Esophagus muscularis mucosa (tissue), 4 donors: ENCODE results near the gene FTO. TPM values are rescaled to one million over a fixed set of nuclear protein-coding genes. Genes with fewer than 3 reads are reported as not detected.

Experiments used
- DNase-seq: peaks from one replicate; pipeline ENCODE4 v3.0.0-alpha.2; 2017; ENCODE audit errors: extremely low spot score
- H3K27ac ChIP-seq, 4 donors: fragments of 200-600 bp; sonication (generic); replicated peaks in 1 of 4; 1 replicate in 3 of 4; 2 replicates in 1 of 4; pipeline ENCODE4 v1.5.1; 2016 to 2019; ENCODE audit warnings: mild to moderate bottlenecking in 1 of 4
- H3K27me3 ChIP-seq, 4 donors: fragments of 200-600 bp; sonication (generic); one replicate each; pipeline versions ENCODE4 v1.5.1 to v1.6.0; 2016 to 2019
- H3K36me3 ChIP-seq, 4 donors: fragments of 200-600 bp; sonication (generic); one replicate each; pipeline ENCODE4 v1.5.1; 2016 to 2019
- H3K4me1 ChIP-seq, 4 donors: fragments of 200-600 bp; sonication (generic); one replicate each; pipeline ENCODE4 v1.5.1; 2016 to 2019
- H3K4me3 ChIP-seq, 4 donors: fragments of 200-600 bp; sonication (generic); 1 replicate in 2 of 4; 2 replicates in 2 of 4; pipeline ENCODE4 v1.5.1; 2016 to 2019; ENCODE audit warnings: mild to moderate bottlenecking in 4 of 4, moderate library complexity in 1 of 4
- H3K9me3 ChIP-seq, 4 donors: fragments of 200-600 bp; sonication (generic); 1 replicate in 3 of 4; 2 replicates in 1 of 4; pipeline ENCODE4 v1.5.1; 2016 to 2019
- EP300 ChIP-seq: sonication (generic); formaldehyde crosslinking; IDR thresholded peaks from one replicate; pipeline ENCODE4 v1.6.1; 2017; ENCODE audit warnings: antibody characterized with exemption
- POLR2A ChIP-seq: fragments of 450-650 bp; IDR thresholded peaks from one replicate; pipeline ENCODE4 v1.6.1; 2017; ENCODE audit warnings: antibody characterized with exemption, moderate library complexity, mild to moderate bottlenecking, low read depth
- POLR2AphosphoS5 ChIP-seq, 2 donors: sonication (generic); formaldehyde crosslinking; IDR thresholded peaks; one replicate each; pipeline ENCODE4 v1.6.1; 2017; ENCODE audit warnings: antibody characterized with exemption in 2 of 2
- WGBS: methylation state at CpG from one replicate; pipeline ENCODE4 v1.1.5; 2018; 5-methylcytosine and 5-hydroxymethylcytosine counted together
- intact Hi-C: fragments of 100-400 bp; cut with DNase I; formaldehyde crosslinking; loops from one replicate; pipeline ENCODE4 v1.15.1; 2023
- total RNA-seq, 4 donors: library from RNA; depleted of rRNA; stranded (reverse); fragments of >200 nt; gene quantifications; one replicate each; pipeline versions ENCODE4 v1.1.0 to v1.2.1, GENCODE V29; 2016
- TF ChIP-seq, protein P1 (sequence below), 3 experiments: fragments of 200-600 bp in 2 of 3; fragments of 450-650 bp in 1 of 3; sonication (generic) in 2 of 3; IDR thresholded peaks; one replicate each; pipeline ENCODE4 v1.5.1; 2017 to 2019; ENCODE audit warnings: antibody characterized with exemption in 3 of 3, mild to moderate bottlenecking in 2 of 3, moderate library complexity in 1 of 3

The FTO gene
- total RNA-seq, 4 donors from 2014 or later = 101 to 121 (median 112) TPM

DNA sequence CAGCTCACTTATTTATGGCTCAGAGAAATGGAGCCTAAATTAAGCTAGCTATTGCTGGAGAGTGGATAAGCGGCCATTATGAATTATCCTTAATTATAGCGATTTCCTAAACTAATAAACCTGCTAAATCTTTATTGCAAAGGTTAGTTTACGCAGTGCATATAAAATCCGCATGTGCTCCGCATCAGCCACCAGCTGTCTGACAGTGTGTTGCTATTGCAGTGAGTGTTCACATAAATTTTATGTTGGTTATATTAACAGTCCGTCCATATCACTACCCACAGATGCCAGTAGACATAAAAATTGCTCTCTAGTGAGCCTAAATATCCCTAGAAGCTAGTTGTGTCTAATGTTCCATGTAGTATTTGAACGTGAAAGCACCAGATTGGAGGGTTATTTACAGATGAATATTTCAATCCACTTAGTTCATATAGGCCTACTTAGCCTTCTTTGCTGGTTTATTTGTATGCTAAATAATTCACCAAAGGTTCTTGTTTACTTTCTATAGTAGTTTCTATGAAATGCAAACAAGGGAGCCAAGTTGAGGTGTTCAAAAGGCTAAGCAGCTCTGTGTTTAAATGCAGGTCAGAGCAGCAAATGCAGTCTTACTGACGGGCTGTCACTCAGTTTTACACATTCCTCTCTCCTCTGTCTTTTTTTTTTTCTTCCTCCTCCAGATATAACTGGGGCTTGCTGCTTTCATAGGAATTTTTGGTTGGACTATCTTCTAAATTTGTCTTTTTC lies 363.5 kb downstream of the FTO start:
- no peak overlapping the region for H3K27ac ChIP-seq
- intact Hi-C loops = no loop called here
- TF ChIP-seq POLR2AphosphoS5 (IDR thresholded peaks at IDR 0.05) (no peak), POLR2A (no peak), EP300 (no peak)
- TF ChIP-seq, protein P1, sequence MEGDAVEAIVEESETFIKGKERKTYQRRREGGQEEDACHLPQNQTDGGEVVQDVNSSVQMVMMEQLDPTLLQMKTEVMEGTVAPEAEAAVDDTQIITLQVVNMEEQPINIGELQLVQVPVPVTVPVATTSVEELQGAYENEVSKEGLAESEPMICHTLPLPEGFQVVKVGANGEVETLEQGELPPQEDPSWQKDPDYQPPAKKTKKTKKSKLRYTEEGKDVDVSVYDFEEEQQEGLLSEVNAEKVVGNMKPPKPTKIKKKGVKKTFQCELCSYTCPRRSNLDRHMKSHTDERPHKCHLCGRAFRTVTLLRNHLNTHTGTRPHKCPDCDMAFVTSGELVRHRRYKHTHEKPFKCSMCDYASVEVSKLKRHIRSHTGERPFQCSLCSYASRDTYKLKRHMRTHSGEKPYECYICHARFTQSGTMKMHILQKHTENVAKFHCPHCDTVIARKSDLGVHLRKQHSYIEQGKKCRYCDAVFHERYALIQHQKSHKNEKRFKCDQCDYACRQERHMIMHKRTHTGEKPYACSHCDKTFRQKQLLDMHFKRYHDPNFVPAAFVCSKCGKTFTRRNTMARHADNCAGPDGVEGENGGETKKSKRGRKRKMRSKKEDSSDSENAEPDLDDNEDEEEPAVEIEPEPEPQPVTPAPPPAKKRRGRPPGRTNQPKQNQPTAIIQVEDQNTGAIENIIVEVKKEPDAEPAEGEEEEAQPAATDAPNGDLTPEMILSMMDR (IDR thresholded peaks at IDR 0.05) = no peak
- no peaks in the 10 kb centered on the region for H3K27me3 ChIP-seq
- no peaks in the 10 kb centered on the region for H3K36me3 ChIP-seq
- 83% methylated on average over 8 of the region's 8 CpGs for WGBS
- no peaks in the 10 kb centered on the region for H3K9me3 ChIP-seq
- no peak overlapping the region for H3K4me3 ChIP-seq
- DNase-seq = no peak
- peaks cover 0 to 11% (median 4%) of the 10 kb centered on the region in 4 donors for H3K4me1 ChIP-seq

DNA sequence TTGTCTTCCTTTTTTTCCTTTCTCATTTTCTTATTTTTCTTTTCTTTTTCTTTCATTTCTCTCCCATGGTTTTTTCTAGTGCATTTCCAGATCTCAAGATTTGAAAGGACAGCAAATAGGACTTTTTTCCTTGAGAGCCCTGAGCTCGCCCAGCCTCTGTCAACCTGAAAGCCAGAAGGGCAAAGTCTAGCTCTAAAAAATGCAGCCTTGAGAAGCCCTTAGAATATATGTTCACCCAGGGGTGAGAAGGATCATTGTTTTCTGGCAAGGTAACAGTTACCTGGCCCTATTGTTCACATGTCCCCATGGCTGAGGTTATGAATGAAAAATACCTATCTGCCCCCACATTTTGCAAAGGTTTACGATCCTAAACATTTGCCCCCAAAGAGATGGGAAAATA lies 364.3 kb downstream of the FTO start:
- no peaks in the 10 kb centered on the region for H3K27me3 ChIP-seq
- H3K36me3 ChIP-seq = no peaks in the 10 kb centered on the region
- no peaks in the 10 kb centered on the region for H3K9me3 ChIP-seq
- WGBS = 94% methylated on average over 2 of the region's 2 CpGs
- H3K27ac ChIP-seq = no peak overlapping the region
- H3K4me3 ChIP-seq = no peak overlapping the region
- intact Hi-C loops = no loop called here
- peaks cover 0 to 11% (median 4%) of the 10 kb centered on the region in 4 donors for H3K4me1 ChIP-seq
- no peak for DNase-seq
- TF ChIP-seq POLR2A (no peak), POLR2AphosphoS5 (IDR thresholded peaks at IDR 0.05) (no peak), EP300 (no peak)
- TF ChIP-seq, protein P1 (IDR thresholded peaks at IDR 0.05) = no peak

DNA sequence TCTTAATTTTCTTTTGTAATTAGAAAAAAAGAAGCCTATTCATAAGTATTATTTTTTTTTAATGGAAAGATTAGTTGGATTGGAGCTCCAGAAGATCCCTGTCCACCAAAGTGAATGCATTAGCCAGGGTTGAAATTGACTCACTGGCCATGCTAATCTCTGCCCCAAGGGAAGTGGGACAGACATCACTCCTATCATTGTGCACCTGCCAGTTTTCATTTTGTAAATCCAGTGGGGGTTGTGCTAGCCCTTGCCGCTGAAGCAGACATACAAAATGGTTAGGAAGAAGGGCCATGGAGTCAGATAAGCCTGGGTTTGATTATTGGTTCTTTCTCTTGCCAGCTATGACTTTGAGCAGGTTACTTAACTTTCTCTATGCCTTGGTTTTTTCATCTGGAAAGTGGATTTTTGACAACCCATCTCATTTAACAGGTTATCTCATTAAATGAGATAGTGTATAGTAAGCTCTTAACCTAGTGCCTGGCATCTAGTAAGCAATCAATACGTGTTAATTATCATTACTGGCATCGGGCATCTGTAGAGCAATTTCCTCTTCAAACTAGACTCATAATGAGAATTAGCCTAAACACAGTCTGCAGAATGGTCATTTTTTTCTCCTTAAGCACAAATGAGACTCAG lies 365.8 kb downstream of the FTO start:
- TF ChIP-seq, protein P1 (IDR thresholded peaks at IDR 0.05) = no peak
- no peak for TF ChIP-seq POLR2AphosphoS5 (IDR thresholded peaks at IDR 0.05)
- no peak for TF ChIP-seq POLR2A
- TF ChIP-seq EP300 = no peak
- 93% methylated on average over 3 of the region's 3 CpGs for WGBS
- Histone ChIP-seq H3K27me3 (no peaks in the 10 kb centered on the region), H3K9me3 (no peaks in the 10 kb centered on the region), H3K4me3 (no peak overlapping the region), H3K36me3 (no peaks in the 10 kb centered on the region), H3K4me1 (peaks cover 0 to 11% (median 4%) of the 10 kb centered on the region in 4 donors), H3K27ac (no peak overlapping the region)
- intact Hi-C loops = no loop called here
- DNase-seq = no peak

DNA sequence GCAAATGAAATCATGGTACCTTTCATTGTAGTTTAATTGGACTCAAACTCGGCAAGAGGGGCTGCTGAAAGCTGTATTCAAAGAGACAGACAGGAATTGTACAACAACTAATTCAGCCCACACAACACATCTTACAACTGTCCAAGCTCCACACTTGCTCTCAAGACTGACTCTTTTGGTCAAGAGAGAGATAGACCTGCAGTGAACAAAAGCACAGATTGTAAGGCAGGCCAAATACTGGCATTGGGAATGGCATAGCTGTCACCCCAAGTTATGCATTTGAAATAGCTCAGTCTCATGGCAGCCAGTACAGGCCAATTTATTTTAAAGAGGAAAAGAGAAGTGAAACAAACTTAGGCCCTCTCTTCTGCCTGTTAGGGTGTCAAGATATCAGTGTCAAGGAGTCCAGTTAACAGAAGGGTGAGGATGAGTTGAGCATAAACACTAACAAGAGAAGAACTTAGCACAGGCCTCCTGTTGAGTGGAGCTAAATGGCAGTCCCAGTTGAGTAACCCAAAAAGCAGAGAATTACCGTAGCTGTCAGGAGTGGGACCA lies 366.9 kb downstream of the FTO start:
- Histone ChIP-seq H3K27me3 (no peaks in the 10 kb centered on the region), H3K27ac (no peak overlapping the region), H3K9me3 (no peaks in the 10 kb centered on the region), H3K36me3 (no peaks in the 10 kb centered on the region), H3K4me1 (peaks cover 0 to 9% (median 4%) of the 10 kb centered on the region in 4 donors), H3K4me3 (no peak overlapping the region)
- WGBS = 97% methylated on average over 2 of the region's 2 CpGs
- DNase-seq = no peak
- intact Hi-C loops = no loop called here
- no peak for TF ChIP-seq POLR2A
- no peak for TF ChIP-seq EP300
- TF ChIP-seq, protein P1 (IDR thresholded peaks at IDR 0.05) = no peak
- no peak for TF ChIP-seq POLR2AphosphoS5 (IDR thresholded peaks at IDR 0.05)
